IMR-90 (cell line): Measurements from ENCODE around the gene PARD3.

Experiments used
- BHLHE40 ChIP-seq: fragments of 150-350 bp; IDR thresholded peaks from 2 replicates; pipeline ENCODE4 v1.6.1; 2016; ENCODE audit warnings: mild to moderate bottlenecking, low read depth, low read length
- CTCF ChIP-seq: conservative IDR thresholded peaks from 2 replicates; pipeline ENCODE4 v1.5.1; 2012; ENCODE audit warnings: mild to moderate bottlenecking, low read depth, low read length, improper control_type of control experiment
- POLR2A ChIP-seq: IDR thresholded peaks from 2 replicates; pipeline ENCODE4 v1.6.1; 2012; ENCODE audit warnings: mild to moderate bottlenecking, low read depth, low read length
- RAD21 ChIP-seq: IDR thresholded peaks from 2 replicates; pipeline ENCODE4 v1.6.1; 2012; ENCODE audit warnings: low read length, improper control_type of control experiment
- SMC3 ChIP-seq: fragments of 150-350 bp; IDR thresholded peaks from 2 replicates; pipeline ENCODE4 v1.6.1; 2016; ENCODE audit warnings: low read depth, mild to moderate bottlenecking, antibody characterized with exemption, low read length, moderate library complexity

- no peak for TF ChIP-seq POLR2A
- no peak for TF ChIP-seq SMC3
- no peak for TF ChIP-seq CTCF
- no peak for TF ChIP-seq BHLHE40
- TF ChIP-seq RAD21, result no peak
Measured at GRCh38 chr10:34369120-34369519, 446.0 kb downstream of the PARD3 start.
